ENCODE data around the gene MARCHF9. TPM values are rescaled to one million over a fixed set of nuclear protein-coding genes. Genes with fewer than 3 reads are reported as not detected.

The MARCHF9 gene
- total RNA-seq, 1 experiment from 2014 or later = 21.8 TPM

DNA sequence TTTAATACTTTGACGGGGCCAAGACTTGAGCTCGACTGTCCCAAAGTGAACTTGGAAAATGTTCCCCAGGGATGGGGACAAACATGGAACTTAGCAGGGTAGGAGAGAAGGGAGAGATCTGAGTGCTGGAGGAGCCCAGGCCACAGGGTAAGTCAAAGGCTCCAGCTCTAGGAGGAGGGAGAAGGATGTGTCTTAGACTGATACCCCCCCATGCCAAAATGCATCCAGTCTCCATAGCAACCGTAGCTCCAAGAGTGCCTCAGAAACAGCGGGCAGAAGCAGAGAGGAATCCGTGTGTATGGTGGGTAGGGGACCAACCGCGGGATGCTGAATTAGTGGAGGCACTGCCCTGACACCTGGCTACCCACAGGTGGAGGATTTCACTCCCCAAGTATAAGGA lies 15.5 kb upstream of the MARCHF9 start (continued):
- TF ChIP-seq, protein P1, sequence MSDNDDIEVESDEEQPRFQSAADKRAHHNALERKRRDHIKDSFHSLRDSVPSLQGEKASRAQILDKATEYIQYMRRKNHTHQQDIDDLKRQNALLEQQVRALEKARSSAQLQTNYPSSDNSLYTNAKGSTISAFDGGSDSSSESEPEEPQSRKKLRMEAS (IDR thresholded peaks at IDR 0.05) = no peak
- TF ChIP-seq, protein P2, sequence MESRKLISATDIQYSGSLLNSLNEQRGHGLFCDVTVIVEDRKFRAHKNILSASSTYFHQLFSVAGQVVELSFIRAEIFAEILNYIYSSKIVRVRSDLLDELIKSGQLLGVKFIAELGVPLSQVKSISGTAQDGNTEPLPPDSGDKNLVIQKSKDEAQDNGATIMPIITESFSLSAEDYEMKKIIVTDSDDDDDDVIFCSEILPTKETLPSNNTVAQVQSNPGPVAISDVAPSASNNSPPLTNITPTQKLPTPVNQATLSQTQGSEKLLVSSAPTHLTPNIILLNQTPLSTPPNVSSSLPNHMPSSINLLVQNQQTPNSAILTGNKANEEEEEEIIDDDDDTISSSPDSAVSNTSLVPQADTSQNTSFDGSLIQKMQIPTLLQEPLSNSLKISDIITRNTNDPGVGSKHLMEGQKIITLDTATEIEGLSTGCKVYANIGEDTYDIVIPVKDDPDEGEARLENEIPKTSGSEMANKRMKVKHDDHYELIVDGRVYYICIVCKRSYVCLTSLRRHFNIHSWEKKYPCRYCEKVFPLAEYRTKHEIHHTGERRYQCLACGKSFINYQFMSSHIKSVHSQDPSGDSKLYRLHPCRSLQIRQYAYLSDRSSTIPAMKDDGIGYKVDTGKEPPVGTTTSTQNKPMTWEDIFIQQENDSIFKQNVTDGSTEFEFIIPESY (IDR thresholded peaks at IDR 0.05; ENCODE audit: extremely low read depth, insufficient replicate concordance, low read length) = no peak
- TF ChIP-seq SRF (IDR thresholded peaks at IDR 0.05; ENCODE audit: low read depth) (no peak), CEBPB (IDR thresholded peaks at IDR 0.05; ENCODE audit: low read depth) (no peak), CBX3 (IDR thresholded peaks at IDR 0.05; ENCODE audit: low read depth) (no peak)

DNA sequence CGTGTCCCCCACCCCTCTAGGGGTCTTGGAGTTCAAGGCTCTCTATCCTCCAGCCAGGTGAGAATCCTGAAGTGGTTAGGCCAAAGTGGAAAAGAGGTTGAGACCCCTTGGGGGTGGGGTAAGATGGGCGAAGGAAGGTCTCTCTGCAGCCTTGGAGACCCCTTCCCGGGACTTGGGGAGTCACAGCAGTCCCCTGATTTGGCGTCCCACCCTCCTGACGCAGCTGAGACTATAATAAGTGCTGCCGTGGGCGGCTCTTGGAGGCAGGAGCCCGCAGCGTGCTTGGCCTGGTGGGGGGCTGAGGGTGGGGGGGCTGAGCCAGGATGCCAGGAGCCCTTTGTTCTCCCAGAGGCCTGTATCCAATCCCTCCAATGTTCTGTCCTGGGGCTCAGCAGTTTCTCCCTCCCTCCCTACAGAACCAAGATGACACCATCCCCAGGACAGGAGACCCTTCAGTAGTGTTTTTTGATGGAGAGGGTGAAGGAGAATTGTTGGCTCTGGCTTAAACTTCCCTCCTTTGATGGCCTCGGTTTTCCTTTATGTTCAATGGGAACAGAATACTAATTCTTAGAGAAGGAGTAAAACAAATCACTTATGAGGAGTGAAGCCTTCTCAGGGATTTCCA lies 14.9 kb upstream of the MARCHF9 start:
- no peaks in the 10 kb centered on the region for H3K9me3 ChIP-seq (ENCODE audit: control insufficient read depth in 1 of 2, insufficient read depth in 1 of 2, low read depth in 1 of 2, low read length in 2 of 2)
- no peak overlapping the region for H2AFZ ChIP-seq (ENCODE audit: low read depth, low read length, poor library complexity, severe bottlenecking)
- H4K20me1 ChIP-seq (ENCODE audit: insufficient read depth) = no peaks in the 10 kb centered on the region
- H3K36me3 ChIP-seq (ENCODE audit: control insufficient read depth in 1 of 2, insufficient read depth in 2 of 2, low read length in 2 of 2) = no peaks in the 10 kb centered on the region
- H3K79me2 ChIP-seq (ENCODE audit: insufficient read depth, low read length) = no peaks in the 10 kb centered on the region
- H3K27me3 ChIP-seq (ENCODE audit: insufficient read depth, low read length) = no peaks in the 10 kb centered on the region
- no peak overlapping the region for H3K9ac ChIP-seq (ENCODE audit: low read length)
- ChIA-PET RAD21 (ENCODE audit: low non-redundant PET in 1 of 2, low total read pairs in 2 of 2, uncharacterized antibody in 2 of 2, unreplicated experiment in 2 of 2) (no interaction called here), CTCF (no interaction called here), POLR2A (no interaction called here)
- DNase-seq (ENCODE audit: low read depth, low spot score) (no peak), ATAC-seq (no peak)
- peaks cover 10 to 26% of the 10 kb centered on the region in 2 experiments; a peak in 3 of 4 replicates for H3K4me1 ChIP-seq (ENCODE audit: control insufficient read depth in 1 of 2, insufficient read depth in 2 of 2, low read length in 2 of 2)
- no peak overlapping the region for H3K4me2 ChIP-seq (ENCODE audit: low read length)
- TF ChIP-seq ZFX (IDR thresholded peaks at IDR 0.05) = no peak
- no peak overlapping the region for H3K27ac ChIP-seq (ENCODE audit: low read depth, low read length)
- BruUV-seq (replicated peaks) = no TSS peak
- no peaks in the 10 kb centered on the region for H3K9me2 ChIP-seq (ENCODE audit: insufficient read depth)
- no peak overlapping the region for H3K4me3 ChIP-seq (replicated peaks in 1 of 2; ENCODE audit: low read depth in 1 of 2, low read length in 2 of 2)
- intact Hi-C loops (cut with micrococcal nuclease) = no loop called here

Measured in HCT116 (cell line).